GM23248 (cell line): Measurements from ENCODE around the gene CEP112. TPM values are rescaled to one million over a fixed set of nuclear protein-coding genes. Genes with fewer than 3 reads are reported as not detected.

Source experiments
- DNase-seq: peaks from one replicate; pipeline ENCODE4 v3.0.0-alpha.2; 2015
- H2AFZ ChIP-seq: fragments of 200-600 bp; sonication (generic); 2 replicates; pipeline ENCODE4 v1.6.1; 2016; ENCODE audit warnings: antibody characterized with exemption
- H3F3A ChIP-seq: fragments of 200-600 bp; sonication (generic); 2 replicates; pipeline ENCODE4 v1.6.1; 2016; ENCODE audit warnings: mild to moderate bottlenecking, antibody characterized with exemption, mixed run types; ENCODE audit not compliant: insufficient read depth
- H3K27ac ChIP-seq: fragments of 200-600 bp; sonication (generic); 2 replicates; pipeline ENCODE4 v1.5.1; 2016; ENCODE audit warnings: mild to moderate bottlenecking
- H3K27me3 ChIP-seq: fragments of 200-600 bp; sonication (generic); replicated peaks from 2 replicates; pipeline ENCODE4 v1.6.1; 2016; ENCODE audit warnings: mild to moderate bottlenecking; ENCODE audit not compliant: insufficient read depth
- H3K36me3 ChIP-seq: fragments of 200-600 bp; sonication (generic); 2 replicates; pipeline ENCODE4 v1.6.1; 2016; ENCODE audit warnings: low read depth, mild to moderate bottlenecking
- H3K4me1 ChIP-seq: fragments of 200-600 bp; sonication (generic); 2 replicates; pipeline ENCODE4 v1.6.1; 2016; ENCODE audit warnings: mild to moderate bottlenecking; ENCODE audit not compliant: insufficient read depth
- H3K4me2 ChIP-seq: fragments of 200-600 bp; sonication (generic); one replicate; pipeline ENCODE4 v1.6.1; 2016; ENCODE audit warnings: mild to moderate bottlenecking; ENCODE audit not compliant: unreplicated experiment
- H3K4me3 ChIP-seq: fragments of 200-600 bp; sonication (generic); 2 replicates; pipeline ENCODE4 v1.5.1; 2016; ENCODE audit warnings: mild to moderate bottlenecking
- H3K79me2 ChIP-seq: fragments of 200-600 bp; sonication (generic); 2 replicates; pipeline ENCODE4 v1.6.1; 2016; ENCODE audit warnings: mild to moderate bottlenecking; ENCODE audit not compliant: insufficient read depth
- H3K9ac ChIP-seq: fragments of 200-600 bp; sonication (generic); 2 replicates; pipeline ENCODE4 v1.6.1; 2016; ENCODE audit warnings: mild to moderate bottlenecking
- H3K9me2 ChIP-seq: fragments of 200-600 bp; sonication (generic); 2 replicates; pipeline ENCODE4 v1.6.1; 2016; ENCODE audit warnings: mixed run types, mild to moderate bottlenecking, moderate library complexity; ENCODE audit not compliant: insufficient read depth
- H3K9me3 ChIP-seq: fragments of 200-600 bp; sonication (generic); one replicate; pipeline ENCODE4 v1.6.1; 2017; ENCODE audit warnings: low read depth
- H4K20me1 ChIP-seq: fragments of 200-600 bp; sonication (generic); 2 replicates; pipeline ENCODE4 v1.6.0; 2016; ENCODE audit not compliant: insufficient read depth
- EZH2 ChIP-seq: fragments of 200-600 bp; sonication (generic); IDR thresholded peaks from 2 replicates; pipeline ENCODE4 v1.6.1; 2018; ENCODE audit warnings: antibody characterized with exemption, mild to moderate bottlenecking; ENCODE audit not compliant: insufficient read depth, poor library complexity, severe bottlenecking
- EZH2phosphoT487 ChIP-seq: fragments of 200-600 bp; sonication (generic); IDR thresholded peaks from 2 replicates; pipeline ENCODE4 v1.6.1; 2018; ENCODE audit warnings: antibody characterized with exemption, moderate library complexity, mild to moderate bottlenecking, low read depth; ENCODE audit not compliant: insufficient read depth
- WGBS, 2 experiments: methylation state at CpG; one replicate each; pipeline ENCODE4 v1.1.6; 2015 to 2017; ENCODE audit warnings: low lambda C conversion rate in 2 of 2, low coverage in 1 of 2; ENCODE audit errors: missing lambda C conversion rate in 2 of 2; 5-methylcytosine and 5-hydroxymethylcytosine counted together
- in situ Hi-C: fragments of 300-500 bp; cut with MboI; formaldehyde crosslinking; loops from 2 replicates; pipeline ENCODE4 v1.15.0; 2020
- polyA plus RNA-seq: library from polyadenylated mRNA; unstranded; fragments of >200 nt; fragmentation: Nextera tagmentation; extraction: Ambion mirVana; gene quantifications from 2 replicates; pipeline ENCODE4 v1.2.1, GENCODE V29; 2016
- total RNA-seq: library from RNA; depleted of rRNA; stranded (reverse); fragments of >200 nt; shearing (Covaris generic); gene quantifications from 2 replicates; pipeline ENCODE4 v1.2.3, GENCODE V29; 2014

The CEP112 gene
- total and polyA plus RNA-seq, 2 experiments from 2014 or later: 8.1 to 14.8 TPM

DNA sequence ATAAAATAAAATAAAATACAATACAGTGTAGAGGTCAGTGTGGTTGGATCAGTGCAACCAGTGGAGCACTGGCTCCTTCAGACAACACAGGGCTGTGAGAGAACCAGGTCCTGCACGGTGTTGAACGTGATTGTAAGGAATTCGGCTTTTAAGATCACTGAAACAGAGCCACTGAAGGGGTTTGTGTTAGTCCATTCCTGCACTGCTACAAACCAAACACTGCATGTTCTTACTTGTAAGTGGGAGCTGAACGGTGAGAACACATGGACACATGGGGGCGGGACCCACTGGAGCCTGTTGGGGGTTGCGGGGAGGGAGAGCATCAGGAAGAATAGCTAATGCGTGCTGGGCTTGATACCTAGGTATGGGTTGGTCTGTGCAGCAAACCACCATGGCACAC, 437.3 kb downstream of the CEP112 start:
- Histone ChIP-seq H3K27me3 (no peaks in the 10 kb centered on the region), H3K4me3 (no peak overlapping the region), H3F3A (no peaks in the 10 kb centered on the region), H3K36me3 (no peaks in the 10 kb centered on the region), H3K4me2 (no peak overlapping the region), H3K4me1 (peaks cover 15% of the 10 kb centered on the region), H2AFZ (no peak overlapping the region), H3K79me2 (no peaks in the 10 kb centered on the region), H3K9me2 (no peaks in the 10 kb centered on the region), H3K9ac (no peak overlapping the region), H4K20me1 (no peaks in the 10 kb centered on the region), H3K27ac (no peak overlapping the region), H3K9me3 (no peaks in the 10 kb centered on the region)
- in situ Hi-C loops: no loop called here
- 97 to 98% methylated on average over 7 of the region's 7 CpGs for WGBS, 2 experiments
- no peak for TF ChIP-seq EZH2phosphoT487
- TF ChIP-seq EZH2: no peak
- DNase-seq: no peak

DNA sequence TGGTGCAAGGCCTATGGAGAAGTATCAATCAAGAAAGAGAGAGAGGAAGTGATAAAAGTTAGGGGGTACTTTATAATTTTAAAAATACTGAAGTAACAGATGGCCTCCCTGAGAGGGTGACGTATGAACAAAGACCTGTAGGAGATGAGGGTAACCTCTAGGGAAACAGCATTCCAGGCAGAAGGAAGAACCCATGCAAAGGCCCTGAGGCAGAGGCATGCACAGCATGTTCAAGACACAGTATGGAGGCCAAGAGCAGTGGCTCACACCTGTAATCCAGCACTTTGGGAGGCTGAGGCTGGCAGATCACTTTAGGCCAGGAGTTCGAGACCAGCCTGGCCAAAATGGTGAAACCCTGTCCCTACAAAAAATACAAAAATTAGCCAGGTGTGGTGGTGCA, 437.9 kb downstream of the CEP112 start:
- Histone ChIP-seq H2AFZ (no peak overlapping the region), H3K79me2 (no peaks in the 10 kb centered on the region), H3K4me2 (no peak overlapping the region), H3K9me2 (no peaks in the 10 kb centered on the region), H3K27me3 (no peaks in the 10 kb centered on the region), H3K36me3 (no peaks in the 10 kb centered on the region), H4K20me1 (no peaks in the 10 kb centered on the region), H3F3A (no peaks in the 10 kb centered on the region), H3K9ac (no peak overlapping the region), H3K4me3 (no peak overlapping the region), H3K4me1 (peaks cover 15% of the 10 kb centered on the region), H3K9me3 (no peaks in the 10 kb centered on the region), H3K27ac (no peak overlapping the region)
- in situ Hi-C loops: no loop called here
- TF ChIP-seq EZH2 (no peak), EZH2phosphoT487 (no peak)
- 96 to 100% methylated on average over 2 of the region's 2 CpGs for WGBS, 2 experiments
- no peak for DNase-seq

DNA sequence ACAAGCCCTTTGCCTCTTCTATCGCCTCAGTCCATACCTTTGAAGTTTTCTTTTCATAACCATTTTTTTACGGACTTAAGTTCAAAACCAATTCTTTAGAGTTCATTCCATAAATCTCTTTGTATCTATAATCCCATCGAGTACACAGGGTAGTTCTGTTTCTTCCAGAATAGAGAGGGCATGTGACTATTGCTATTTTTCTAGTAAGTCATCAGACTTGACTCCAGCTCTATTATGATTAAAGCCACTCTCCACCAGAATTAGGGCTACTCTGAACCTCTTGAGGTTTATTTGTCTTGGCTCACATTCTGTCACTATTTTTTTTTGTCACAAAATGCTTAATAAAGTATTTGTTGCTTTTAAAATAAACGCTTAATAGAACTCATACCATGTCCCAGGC, 438.6 kb downstream of the CEP112 start:
- Histone ChIP-seq H2AFZ (no peak overlapping the region), H3K79me2 (no peaks in the 10 kb centered on the region), H3F3A (no peaks in the 10 kb centered on the region), H3K9me3 (no peaks in the 10 kb centered on the region), H3K4me1 (peaks cover 15% of the 10 kb centered on the region), H3K27me3 (no peaks in the 10 kb centered on the region), H3K9me2 (no peaks in the 10 kb centered on the region), H3K27ac (no peak overlapping the region), H3K9ac (no peak overlapping the region), H3K4me3 (no peak overlapping the region), H3K4me2 (no peak overlapping the region), H3K36me3 (no peaks in the 10 kb centered on the region), H4K20me1 (no peaks in the 10 kb centered on the region)
- in situ Hi-C loops: no loop called here
- TF ChIP-seq EZH2phosphoT487 (no peak), EZH2 (no peak)
- WGBS, 2 experiments: 64 to 72% methylated on average over 4 of the region's 4 CpGs
- no peak for DNase-seq

DNA sequence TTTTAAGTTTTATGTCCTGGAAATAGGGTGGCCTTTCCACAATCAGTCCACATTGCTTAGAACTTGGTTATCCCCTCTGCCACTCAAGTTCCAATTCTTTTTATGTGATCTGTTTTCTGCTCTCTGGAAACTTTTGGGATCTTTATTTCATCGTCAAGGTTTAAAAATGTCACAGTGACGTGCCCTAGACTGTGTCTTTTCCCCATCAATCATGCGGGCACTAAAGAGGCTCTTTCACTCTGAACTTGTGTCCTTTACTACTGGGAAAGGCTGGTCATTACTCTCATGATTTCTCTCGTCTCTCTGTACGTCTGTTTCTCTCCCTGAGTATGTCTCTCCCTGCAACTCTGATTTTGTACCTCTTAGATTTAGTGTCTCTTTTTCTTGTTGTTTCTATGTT, 440.7 kb downstream of the CEP112 start:
- no peak for DNase-seq
- no peak overlapping the region for H3K4me3 ChIP-seq
- no peaks in the 10 kb centered on the region for H3K9me3 ChIP-seq
- H2AFZ ChIP-seq: no peak overlapping the region
- WGBS, 2 experiments: 60 to 78% methylated on average over 5 of the region's 5 CpGs
- no peaks in the 10 kb centered on the region for H3K9me2 ChIP-seq
- no peaks in the 10 kb centered on the region for H4K20me1 ChIP-seq
- peak overlapping the region; percentile 36 for H3K4me2 ChIP-seq
- H3K79me2 ChIP-seq: no peaks in the 10 kb centered on the region
- no peak overlapping the region for H3K9ac ChIP-seq
- no peaks in the 10 kb centered on the region for H3K36me3 ChIP-seq
- peaks cover 15% of the 10 kb centered on the region for H3K4me1 ChIP-seq
- H3K27me3 ChIP-seq: no peaks in the 10 kb centered on the region
- in situ Hi-C loops: no loop called here
- no peaks in the 10 kb centered on the region for H3F3A ChIP-seq
- TF ChIP-seq EZH2phosphoT487 (no peak), EZH2 (no peak)
- H3K27ac ChIP-seq: no peak overlapping the region

GRCh38 chr17:65750631-65751115, 441.3 kb downstream of the CEP112 start:
- H3K9me3 ChIP-seq: no peaks in the 10 kb centered on the region
- peaks cover 15% of the 10 kb centered on the region for H3K4me1 ChIP-seq
- 0 to 1% methylated on average over 2 of the region's 2 CpGs for WGBS, 2 experiments
- DNase-seq: peak; percentile 91
- no peaks in the 10 kb centered on the region for H3K27me3 ChIP-seq
- no peaks in the 10 kb centered on the region for H3K36me3 ChIP-seq
- H3K4me2 ChIP-seq: peak overlapping the region; percentile 36
- H4K20me1 ChIP-seq: no peaks in the 10 kb centered on the region
- no peaks in the 10 kb centered on the region for H3K9me2 ChIP-seq
- H3K4me3 ChIP-seq: no peak overlapping the region
- no peak overlapping the region for H3K27ac ChIP-seq
- no peak for TF ChIP-seq EZH2
- 0 out of 2 replicates have a peak, but pooled peaks have one; percentile 33 for TF ChIP-seq EZH2phosphoT487
- no peak overlapping the region for H3K9ac ChIP-seq
- in situ Hi-C loops: no loop called here
- no peaks in the 10 kb centered on the region for H3F3A ChIP-seq
- H2AFZ ChIP-seq: no peak overlapping the region
- no peaks in the 10 kb centered on the region for H3K79me2 ChIP-seq
